ENCODE data around the gene DDX39A. TPM values are rescaled to one million over a fixed set of nuclear protein-coding genes. Genes with fewer than 3 reads are reported as not detected.

Gene DDX39A
- total and polyA plus RNA-seq, 2 donors (not counting 1 experiment from before 2014, with no cell fraction given) = 35.9 to 36.5 TPM

- peaks cover 42% of the 10 kb centered on the region for H3K79me2 ChIP-seq (ENCODE audit: control insufficient read depth, insufficient read depth, low read length)
- H3K27me3 ChIP-seq (ENCODE audit: control insufficient read depth, insufficient read depth, low read length) = no peaks in the 10 kb centered on the region
- TF ChIP-seq EZH2 (IDR thresholded peaks at IDR 0.05; ENCODE audit: low read length, missing control alignments) (no peak), CTCF (conservative IDR thresholded peaks at IDR 0.05 in 1 of 2, IDR thresholded peaks at IDR 0.05 in 1 of 2; ENCODE audit: low read depth in 1 of 2, low read length in 2 of 2) (no peak)
- DNase-seq (ENCODE audit: low read depth in 2 of 2) = no peak
- no peak overlapping the region for H2AFZ ChIP-seq (ENCODE audit: low read length)
- no peaks in the 10 kb centered on the region for H3K4me1 ChIP-seq (ENCODE audit: control insufficient read depth, extremely low read depth, insufficient read depth, low read length)
- H3K9ac ChIP-seq (ENCODE audit: insufficient read depth, low read length) = no peak overlapping the region
- no peak overlapping the region for H3K4me3 ChIP-seq (replicated peaks in 1 of 4; ENCODE audit: control extremely low read depth in 1 of 4, insufficient read depth in 1 of 4, low read depth in 3 of 4, low read length in 4 of 4)
- H4K20me1 ChIP-seq (ENCODE audit: control insufficient read depth, extremely low read depth, insufficient read depth, low read length) = peaks cover 3% of the 10 kb centered on the region
- no peak overlapping the region for H3K4me2 ChIP-seq (ENCODE audit: extremely low read depth, insufficient read depth, low read length)
- peaks cover 65% of the 10 kb centered on the region for H3K36me3 ChIP-seq (ENCODE audit: control insufficient read depth, insufficient read depth, low read length)
- no peaks in the 10 kb centered on the region for H3K9me3 ChIP-seq (ENCODE audit: control insufficient read depth, insufficient read depth, low read depth, low read length)
- H3K27ac ChIP-seq (ENCODE audit: insufficient read depth, low read length) = no peak overlapping the region
Observed at GRCh38 chr19:14409146-14410023, 9.8 kb downstream of the DDX39A start.

GRCh38 chr19:14408491-14409145, 10.5 kb downstream of the DDX39A start:
- Histone ChIP-seq H3K4me1 (ENCODE audit: control insufficient read depth, extremely low read depth, insufficient read depth, low read length) (no peaks in the 10 kb centered on the region), H3K27ac (ENCODE audit: insufficient read depth, low read length) (no peak overlapping the region), H4K20me1 (ENCODE audit: control insufficient read depth, extremely low read depth, insufficient read depth, low read length) (peaks cover 3% of the 10 kb centered on the region), H3K9ac (ENCODE audit: insufficient read depth, low read length) (no peak overlapping the region), H3K79me2 (ENCODE audit: control insufficient read depth, insufficient read depth, low read length) (peaks cover 34% of the 10 kb centered on the region), H3K36me3 (ENCODE audit: control insufficient read depth, insufficient read depth, low read length) (peaks cover 67% of the 10 kb centered on the region), H3K4me2 (ENCODE audit: extremely low read depth, insufficient read depth, low read length) (no peak overlapping the region), H3K9me3 (ENCODE audit: control insufficient read depth, insufficient read depth, low read depth, low read length) (no peaks in the 10 kb centered on the region), H3K4me3 (replicated peaks in 1 of 4; ENCODE audit: control extremely low read depth in 1 of 4, insufficient read depth in 1 of 4, low read depth in 3 of 4, low read length in 4 of 4) (no peak overlapping the region), H3K27me3 (ENCODE audit: control insufficient read depth, insufficient read depth, low read length) (no peaks in the 10 kb centered on the region), H2AFZ (ENCODE audit: low read length) (no peak overlapping the region)
- no peak for TF ChIP-seq EZH2 (IDR thresholded peaks at IDR 0.05; ENCODE audit: low read length, missing control alignments)
- no peak for TF ChIP-seq CTCF (conservative IDR thresholded peaks at IDR 0.05 in 1 of 2, IDR thresholded peaks at IDR 0.05 in 1 of 2; ENCODE audit: low read depth in 1 of 2, low read length in 2 of 2)
- no peak for DNase-seq (ENCODE audit: low read depth in 2 of 2)
